Lung (tissue), 12 donors: ENCODE data around the gene GJD4. TPM values are rescaled to one million over a fixed set of nuclear protein-coding genes. Genes with fewer than 3 reads are reported as not detected.

Experiments used
- ATAC-seq: fragments of 200-7000 bp; cut with Tn5 transposase; one replicate; pipeline ENCODE4 v1.9.1; 2020; ENCODE audit warnings: moderate number of reproducible peaks; ENCODE audit not compliant: insufficient read depth, low FRiP score
- DNase-seq, 3 donors: peaks; one replicate each; pipeline ENCODE4 v3.0.0-alpha.2; 2013 to 2017
- H3K27ac ChIP-seq, 2 donors: one replicate each; pipeline ENCODE4 v1.5.1; 2013; ENCODE audit warnings: mild to moderate bottlenecking in 2 of 2, moderate library complexity in 2 of 2, control low read depth in 1 of 2, inconsistent platforms in 1 of 2, low read depth in 1 of 2, low read length in 1 of 2
- H3K27me3 ChIP-seq, 3 donors: one replicate each; pipeline ENCODE4 v1.5.1; 2013; ENCODE audit warnings: low read length in 2 of 3; ENCODE audit not compliant: control insufficient read depth in 3 of 3, insufficient read depth in 3 of 3
- H3K36me3 ChIP-seq, 4 donors: one replicate each; pipeline ENCODE4 v1.5.1; 2013; ENCODE audit warnings: low read length in 4 of 4, mild to moderate bottlenecking in 1 of 4, moderate library complexity in 1 of 4; ENCODE audit not compliant: control insufficient read depth in 4 of 4, insufficient read depth in 4 of 4
- H3K4me1 ChIP-seq, 5 donors: one replicate each; pipeline ENCODE4 v1.5.1; 2013; ENCODE audit warnings: low read length in 5 of 5, mild to moderate bottlenecking in 2 of 5, moderate library complexity in 1 of 5; ENCODE audit not compliant: control insufficient read depth in 5 of 5, insufficient read depth in 5 of 5
- H3K4me3 ChIP-seq: one replicate; pipeline ENCODE4 v1.5.1; 2013; ENCODE audit warnings: mild to moderate bottlenecking, control low read depth, moderate library complexity
- H3K9ac ChIP-seq, 2 donors: one replicate each; pipeline ENCODE4 v1.5.1; 2013; ENCODE audit warnings: low read length in 2 of 2, control low read depth in 1 of 2; ENCODE audit not compliant: insufficient read depth in 1 of 2
- H3K9me3 ChIP-seq, 4 donors: one replicate each; pipeline ENCODE4 v1.5.1; 2013; ENCODE audit warnings: low read length in 3 of 4, mild to moderate bottlenecking in 1 of 4, moderate library complexity in 1 of 4; ENCODE audit not compliant: control insufficient read depth in 4 of 4, insufficient read depth in 3 of 4
- CTCF ChIP-seq: IDR thresholded peaks from 2 replicates; pipeline ENCODE4 v1.5.1; 2012; ENCODE audit warnings: mild to moderate bottlenecking; ENCODE audit errors: control extremely low read depth, extremely low read depth
- WGBS, 2 donors: extraction: QIAGEN DNeasy Blood & Tissue Kit; methylation state at CpG; one replicate each; pipeline ENCODE4 v1.1.7; 2013; 5-methylcytosine and 5-hydroxymethylcytosine counted together
- polyA plus RNA-seq, 2 donors: library from polyadenylated mRNA; stranded (reverse); fragments of 200-250 nt; gene quantifications; one replicate each; pipeline ENCODE4 v1.2.1, GENCODE V29; 2013
- total RNA-seq, 2 donors: library from RNA; depleted of rRNA in 1 of 2; stranded (reverse); fragments of >200 nt in 1 of 2; gene quantifications; one replicate each; pipeline ENCODE4 v1.2.1, GENCODE V29; 2014 to 2021
- donor health status: control.
- donor health status: control.
- donor health status: Bipolar disorder and iron deficiency.
- donor health status: healthy.
- donor health status: DM: yes; HTN: yes; CAD: no.

GJD4 gene
- total and polyA plus RNA-seq, 4 donors: 0.07 TPM; not detected in 3

GRCh38 chr10:35585903-35586535 lies 19.1 kb upstream of the GJD4 start:
- ATAC-seq (no peak), DNase-seq (no peak)
- WGBS, 2 donors: 43 to 59% methylated on average over 7 to 8 of the region's 8 CpGs
- H3K9me3 ChIP-seq: peaks cover 0 to 5% (median 0%) of the 10 kb centered on the region in 4 donors
- H3K27me3 ChIP-seq: peaks cover 0 to 3% (median 0%) of the 10 kb centered on the region in 3 donors
- no peak for TF ChIP-seq CTCF
- H3K27ac ChIP-seq: no peak overlapping the region
- H3K4me3 ChIP-seq: no peak overlapping the region
- no peaks in the 10 kb centered on the region for H3K36me3 ChIP-seq
- H3K4me1 ChIP-seq: peaks cover 0 to 10% (median 0%) of the 10 kb centered on the region in 5 donors
- H3K9ac ChIP-seq: no peak overlapping the region

GRCh38 chr10:35588836-35589235 lies 16.3 kb upstream of the GJD4 start:
- H3K27ac ChIP-seq: no peak overlapping the region

GRCh38 chr10:35592441-35592840 lies 12.7 kb upstream of the GJD4 start:
- Histone ChIP-seq H3K9ac (no peak overlapping the region), H3K4me3 (no peak overlapping the region), H3K9me3 (peaks cover 0 to 5% (median 0%) of the 10 kb centered on the region in 4 donors), H3K36me3 (no peaks in the 10 kb centered on the region), H3K27me3 (no peaks in the 10 kb centered on the region), H3K4me1 (peaks cover 0 to 1% (median 0%) of the 10 kb centered on the region in 5 donors), H3K27ac (no peak overlapping the region)
- no peak for ATAC-seq
- WGBS, 2 donors: 73 to 94% methylated on average over 4 of the region's 4 CpGs
- TF ChIP-seq CTCF: no peak
- no peak for DNase-seq

More at GRCh38 chr10:35588836-35589235, 16.3 kb upstream of the GJD4 start:
- DNase-seq: no peak
- Histone ChIP-seq H3K4me1 (peaks cover 0 to 10% (median 0%) of the 10 kb centered on the region in 5 donors), H3K36me3 (no peaks in the 10 kb centered on the region), H3K9me3 (peaks cover 0 to 5% (median 0%) of the 10 kb centered on the region in 4 donors), H3K9ac (no peak overlapping the region), H3K4me3 (no peak overlapping the region), H3K27me3 (peaks cover 0 to 3% (median 0%) of the 10 kb centered on the region in 3 donors)
- no peak for TF ChIP-seq CTCF
- no peak for ATAC-seq
